ENCODE results near the gene AP3D1. TPM values are rescaled to one million over a fixed set of nuclear protein-coding genes. Genes with fewer than 3 reads are reported as not detected.
"Not testable (repeated sequence)": the region's sequence is repeated elsewhere in the genome, so short reads cannot be mapped to it uniquely, and the experiment has no call there.

The AP3D1 gene
- total and polyA plus RNA-seq, 5 donors, result 82.7 to 145 (median 87.3) TPM

DNA sequence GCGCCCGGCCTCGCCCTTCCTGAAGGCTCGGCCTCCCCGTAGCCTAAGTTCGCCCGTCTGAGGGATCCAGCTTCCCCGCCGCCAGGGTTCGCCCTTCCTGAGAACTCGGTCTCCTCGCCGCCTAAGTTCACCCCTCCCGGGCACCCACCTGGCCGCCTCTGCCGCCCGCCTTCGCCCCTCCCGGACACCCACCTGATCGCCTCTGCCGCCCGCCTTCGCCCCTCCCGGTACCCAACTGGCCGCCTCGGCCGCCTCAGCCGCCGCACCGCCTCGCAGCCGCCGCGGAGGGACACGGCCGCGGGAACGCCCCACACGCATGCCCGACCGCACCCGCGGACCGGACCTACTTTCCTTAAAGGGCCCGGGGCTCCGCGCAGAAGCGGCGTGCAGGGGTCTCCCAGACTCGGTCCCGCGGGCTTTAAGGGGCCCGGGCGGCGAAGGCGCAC lies 55.3 kb downstream of the AP3D1 start, which contains the start of gene MOB3A:
Gene MOB3A, minus strand, starts transcription at position 293 of the 446 bp plus-strand sequence. CDS start 17,766 bp downstream, outside the sequence.
- WGBS, result under 1% methylated on average over 56 of the region's 56 CpGs
- intact Hi-C loops (cut with DNase I), result no loop called here
- no peaks in the 10 kb centered on the region for H3K9me3 ChIP-seq (ENCODE audit: control insufficient read depth, low read length)
- no peaks in the 10 kb centered on the region for H3K27me3 ChIP-seq (ENCODE audit: control insufficient read depth, insufficient read depth)
- peaks cover 3% of the 10 kb centered on the region for H3K4me1 ChIP-seq (ENCODE audit: control insufficient read depth, insufficient read depth, low read length)
- peak; percentile 92 to 97 (median 97) for DNase-seq
- H3K27ac ChIP-seq (ENCODE audit: low read length), result peak within 1 kb of the TSS; percentile 79
- peak; percentile 74 to 75 for ATAC-seq
- H3K4me3 ChIP-seq (ENCODE audit: low read length), result peak within 1 kb of the TSS; percentile 68

- 93% methylated on average over 13 of the region's 13 CpGs for WGBS
- ATAC-seq; intact Hi-C loops (cut with DNase I); H3K4me1 ChIP-seq (ENCODE audit: control insufficient read depth, insufficient read depth, low read length); H3K9me3 ChIP-seq (ENCODE audit: control insufficient read depth, low read length); H3K27ac ChIP-seq (ENCODE audit: low read length); H3K27me3 ChIP-seq (ENCODE audit: control insufficient read depth, insufficient read depth); DNase-seq; H3K4me3 ChIP-seq (ENCODE audit: low read length): not testable (repeated sequence)
These were observed 59.3 kb downstream of the AP3D1 start for GRCh38 chr19:2091926-2092525.

- Histone ChIP-seq H3K4me1 (ENCODE audit: control insufficient read depth, insufficient read depth, low read length) (peaks cover 10% of the 10 kb centered on the region), H3K9me3 (ENCODE audit: control insufficient read depth, low read length) (no peaks in the 10 kb centered on the region), H3K27ac (ENCODE audit: low read length) (no peak overlapping the region), H3K4me3 (ENCODE audit: low read length) (no peak overlapping the region), H3K27me3 (ENCODE audit: control insufficient read depth, insufficient read depth) (no peaks in the 10 kb centered on the region)
- intact Hi-C loops (cut with DNase I), result no loop called here
- DNase-seq (no peak), ATAC-seq (no peak)
- 62% methylated on average over 2 of the region's 2 CpGs for WGBS
These were observed 61.7 kb downstream of the AP3D1 start for GRCh38 chr19:2089727-2090053.

GRCh38 chr19:2089001-2089711 lies 62.2 kb downstream of the AP3D1 start:
- DNase-seq, result no peak
- 74% methylated on average over 16 of the region's 16 CpGs for WGBS
- intact Hi-C loops (cut with DNase I), result no loop called here
- no peak for ATAC-seq
- Histone ChIP-seq H3K9me3 (ENCODE audit: control insufficient read depth, low read length) (no peaks in the 10 kb centered on the region), H3K4me1 (ENCODE audit: control insufficient read depth, insufficient read depth, low read length) (peaks cover 7% of the 10 kb centered on the region), H3K4me3 (ENCODE audit: low read length) (no peak overlapping the region), H3K27me3 (ENCODE audit: control insufficient read depth, insufficient read depth) (no peaks in the 10 kb centered on the region), H3K27ac (ENCODE audit: low read length) (no peak overlapping the region)

DNA sequence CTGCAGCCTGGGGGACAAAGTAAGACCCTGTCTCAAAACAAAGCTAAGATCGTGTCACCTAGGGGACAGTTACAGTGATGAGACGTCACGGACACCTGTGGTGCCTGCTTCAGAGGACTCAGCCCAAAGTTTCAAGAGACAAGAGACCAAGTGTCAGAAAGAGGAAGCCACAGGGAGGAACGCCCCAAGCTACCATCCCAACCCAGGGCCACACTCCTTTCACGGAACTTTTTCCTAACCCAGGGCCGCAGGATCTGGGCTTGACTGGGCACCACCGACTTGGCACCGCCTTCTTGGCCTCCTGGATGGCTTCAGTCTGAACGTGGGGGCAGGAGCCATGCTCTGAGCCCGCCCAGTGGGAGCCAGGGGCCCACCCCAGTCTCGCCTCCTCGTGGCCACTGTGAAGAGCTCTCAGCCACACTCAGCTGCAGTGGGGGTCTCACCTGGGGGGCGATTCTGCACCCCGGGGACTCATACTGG lies 63.7 kb downstream of the AP3D1 start:
- H3K27me3 ChIP-seq (ENCODE audit: control insufficient read depth, insufficient read depth), result no peaks in the 10 kb centered on the region
- peak overlapping the region; percentile 31 for H3K27ac ChIP-seq (ENCODE audit: low read length)
- WGBS, result 75% methylated on average over 14 of the region's 14 CpGs
- no peak for DNase-seq
- no peak overlapping the region for H3K4me3 ChIP-seq (ENCODE audit: low read length)
- ATAC-seq, result no peak
- H3K4me1 ChIP-seq (ENCODE audit: control insufficient read depth, insufficient read depth, low read length), result peaks cover 7% of the 10 kb centered on the region
- H3K9me3 ChIP-seq (ENCODE audit: control insufficient read depth, low read length), result no peaks in the 10 kb centered on the region
- intact Hi-C loops (cut with DNase I), result no loop called here

GRCh38 chr19:2086695-2087620 lies 64.4 kb downstream of the AP3D1 start:
- DNase-seq; intact Hi-C loops (cut with DNase I): not testable (repeated sequence)

GRCh38 chr19:2084993-2085720 lies 66.2 kb downstream of the AP3D1 start:
- 67% methylated on average over 28 of the region's 28 CpGs for WGBS
- intact Hi-C loops (cut with DNase I), result no loop called here
- peak overlapping the region; percentile 22 for H3K27ac ChIP-seq (ENCODE audit: low read length)
- H3K4me1 ChIP-seq (ENCODE audit: control insufficient read depth, insufficient read depth, low read length), result peaks cover 4% of the 10 kb centered on the region
- H3K9me3 ChIP-seq (ENCODE audit: control insufficient read depth, low read length), result no peaks in the 10 kb centered on the region
- no peaks in the 10 kb centered on the region for H3K27me3 ChIP-seq (ENCODE audit: control insufficient read depth, insufficient read depth)
- DNase-seq (peak; percentile 65 to 86 (median 85)), ATAC-seq (peak; percentile 45 to 58)
- H3K4me3 ChIP-seq (ENCODE audit: low read length), result no peak overlapping the region

More at GRCh38 chr19:2086695-2087620, 64.4 kb downstream of the AP3D1 start:
- not testable (repeated sequence) for H3K4me1 ChIP-seq (ENCODE audit: control insufficient read depth, insufficient read depth, low read length); H3K9me3 ChIP-seq (ENCODE audit: control insufficient read depth, low read length); H3K27me3 ChIP-seq (ENCODE audit: control insufficient read depth, insufficient read depth); H3K4me3 ChIP-seq (ENCODE audit: low read length); ATAC-seq
- peak overlapping the region; percentile 31 for H3K27ac ChIP-seq (ENCODE audit: low read length)
- 73% methylated on average over 13 of the region's 13 CpGs for WGBS

GRCh38 chr19:2083174-2083854 lies 68.1 kb downstream of the AP3D1 start:
- peak; percentile 10 to 56 for ATAC-seq
- Histone ChIP-seq H3K9me3 (ENCODE audit: control insufficient read depth, low read length) (no peaks in the 10 kb centered on the region), H3K4me3 (ENCODE audit: low read length) (no peak overlapping the region), H3K27ac (ENCODE audit: low read length) (no peak overlapping the region), H3K27me3 (ENCODE audit: control insufficient read depth, insufficient read depth) (no peaks in the 10 kb centered on the region), H3K4me1 (ENCODE audit: control insufficient read depth, insufficient read depth, low read length) (peaks cover 2% of the 10 kb centered on the region)
- peak in 2 of 3 donors; percentile 59 to 70 for DNase-seq
- 69% methylated on average over 20 of the region's 20 CpGs for WGBS
- intact Hi-C loops (cut with DNase I), result no loop called here

DNA sequence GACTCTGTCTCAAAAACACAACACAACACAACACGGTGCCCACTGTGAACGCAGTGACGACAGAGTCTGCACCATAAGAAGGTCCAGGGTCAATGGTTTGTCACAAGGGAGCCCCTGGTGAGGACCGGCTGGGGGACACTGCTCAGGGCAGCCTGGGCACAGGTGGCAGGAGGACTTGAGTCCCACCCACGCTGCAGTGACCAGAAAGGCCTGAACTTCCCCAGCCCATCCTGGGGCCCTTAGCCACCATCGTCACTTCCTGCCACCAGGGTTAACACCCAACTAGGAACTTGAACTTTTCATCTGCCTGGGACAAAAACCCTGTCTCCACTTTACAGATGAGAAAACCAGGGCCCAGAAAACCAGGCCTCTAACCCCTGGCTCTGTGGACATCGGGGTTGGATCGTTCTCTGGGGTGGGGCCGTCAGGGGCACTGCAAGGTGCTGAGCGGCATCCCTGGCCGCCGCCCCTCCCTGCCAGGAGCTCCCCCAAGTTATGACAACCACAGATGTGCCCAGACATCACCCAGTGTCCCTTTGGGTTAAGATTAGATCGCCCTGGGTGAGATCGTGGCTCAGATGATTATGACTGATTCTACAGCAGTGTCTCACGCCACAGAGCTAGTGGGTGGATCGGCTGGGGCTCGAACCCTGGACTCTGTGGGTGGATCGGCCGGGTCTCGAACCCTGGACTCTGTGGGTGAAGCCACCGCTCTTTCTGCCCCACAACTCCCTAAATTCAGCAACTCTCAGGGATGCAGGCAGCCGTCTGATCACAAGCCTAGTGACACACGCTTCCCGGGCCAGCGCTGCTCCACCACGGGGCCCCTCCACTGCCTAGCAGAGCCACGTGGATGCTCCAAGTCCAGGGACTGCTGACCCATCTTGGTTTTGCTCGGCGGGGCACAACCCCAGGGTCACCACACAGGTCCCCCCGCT lies 69.2 kb downstream of the AP3D1 start:
- H3K4me1 ChIP-seq (ENCODE audit: control insufficient read depth, insufficient read depth, low read length), result peaks cover 2% of the 10 kb centered on the region
- no peaks in the 10 kb centered on the region for H3K27me3 ChIP-seq (ENCODE audit: control insufficient read depth, insufficient read depth)
- no peaks in the 10 kb centered on the region for H3K9me3 ChIP-seq (ENCODE audit: control insufficient read depth, low read length)
- 88% methylated on average over 30 of the region's 30 CpGs for WGBS
- DNase-seq, result no peak
- no peak overlapping the region for H3K4me3 ChIP-seq (ENCODE audit: low read length)
- ATAC-seq, result peak in 1 of 2 donors; percentile 24
- intact Hi-C loops (cut with DNase I), result no loop called here
- no peak overlapping the region for H3K27ac ChIP-seq (ENCODE audit: low read length)

Data from right cardiac atrium (tissue), 5 donors.